GM19043 (cell line): ENCODE measurements around the gene TP53AIP1.

Source experiments
- ATAC-seq: cut with Tn5 transposase; IDR thresholded peaks from one replicate; pipeline ENCODE4 v1.9.1; 2021; ENCODE audit warnings: low read depth; ENCODE audit not compliant: unreplicated experiment

The TP53AIP1 gene

DNA sequence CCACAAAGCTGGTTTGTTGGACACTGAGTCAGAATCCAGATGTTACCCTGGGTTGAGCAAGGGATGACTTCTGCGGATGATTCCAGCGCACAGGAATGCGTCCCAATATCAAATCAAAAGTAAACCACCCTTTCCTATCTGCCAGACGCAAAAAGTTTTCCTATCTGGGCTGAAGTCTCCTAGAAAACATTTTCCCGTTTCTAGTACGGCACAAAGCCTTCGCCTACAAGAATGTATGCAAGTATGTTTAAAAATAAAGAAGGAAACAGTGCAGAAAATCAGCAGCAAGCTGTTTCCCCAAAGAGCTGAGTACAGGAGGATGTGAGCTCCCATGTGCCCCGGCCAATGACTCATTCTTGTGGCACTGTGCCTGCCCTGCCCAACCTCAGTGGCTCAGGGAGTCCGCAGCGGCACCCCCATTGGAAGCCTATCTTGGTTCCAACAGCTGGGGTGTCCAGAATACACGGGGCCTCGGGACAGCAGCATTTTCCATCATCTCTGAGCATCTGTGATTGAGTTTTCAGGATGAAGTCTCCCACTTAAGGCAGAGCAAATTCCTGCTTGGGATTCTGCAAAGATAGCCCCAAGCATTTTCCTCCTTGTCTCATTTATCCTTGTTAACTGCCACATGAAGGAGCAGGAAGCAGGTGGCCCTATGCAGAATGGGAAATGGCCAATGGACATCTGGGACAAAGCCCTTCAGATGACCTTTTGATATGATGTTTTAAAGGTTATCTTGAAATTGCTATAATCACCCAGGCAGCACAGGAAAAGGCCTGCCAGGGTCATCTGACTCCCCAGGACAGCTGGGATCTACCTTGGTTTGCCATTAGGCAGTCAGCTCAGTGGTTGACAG is 34.1 kb downstream of the TP53AIP1 start:
- ATAC-seq = no peak

DNA sequence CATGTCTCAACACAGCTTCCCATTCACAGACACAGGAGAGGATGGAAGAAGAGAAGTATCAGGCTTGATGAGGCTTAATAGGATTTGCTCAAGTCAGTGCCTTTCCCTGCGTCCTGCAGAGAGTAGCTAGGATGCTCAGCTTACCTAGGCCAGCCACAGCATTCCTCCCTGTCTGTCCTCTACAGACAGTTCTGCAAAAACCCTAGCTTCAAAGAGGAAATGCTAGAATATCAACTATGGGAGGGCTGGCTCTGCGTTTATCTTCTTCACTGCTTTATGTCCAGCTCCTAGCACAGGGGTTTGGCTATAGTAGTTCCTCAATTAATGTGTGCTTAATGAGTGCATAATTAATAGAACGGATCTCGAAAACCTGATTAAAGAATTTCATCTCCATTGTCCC is 35.1 kb downstream of the TP53AIP1 start:
- ATAC-seq = no peak

DNA sequence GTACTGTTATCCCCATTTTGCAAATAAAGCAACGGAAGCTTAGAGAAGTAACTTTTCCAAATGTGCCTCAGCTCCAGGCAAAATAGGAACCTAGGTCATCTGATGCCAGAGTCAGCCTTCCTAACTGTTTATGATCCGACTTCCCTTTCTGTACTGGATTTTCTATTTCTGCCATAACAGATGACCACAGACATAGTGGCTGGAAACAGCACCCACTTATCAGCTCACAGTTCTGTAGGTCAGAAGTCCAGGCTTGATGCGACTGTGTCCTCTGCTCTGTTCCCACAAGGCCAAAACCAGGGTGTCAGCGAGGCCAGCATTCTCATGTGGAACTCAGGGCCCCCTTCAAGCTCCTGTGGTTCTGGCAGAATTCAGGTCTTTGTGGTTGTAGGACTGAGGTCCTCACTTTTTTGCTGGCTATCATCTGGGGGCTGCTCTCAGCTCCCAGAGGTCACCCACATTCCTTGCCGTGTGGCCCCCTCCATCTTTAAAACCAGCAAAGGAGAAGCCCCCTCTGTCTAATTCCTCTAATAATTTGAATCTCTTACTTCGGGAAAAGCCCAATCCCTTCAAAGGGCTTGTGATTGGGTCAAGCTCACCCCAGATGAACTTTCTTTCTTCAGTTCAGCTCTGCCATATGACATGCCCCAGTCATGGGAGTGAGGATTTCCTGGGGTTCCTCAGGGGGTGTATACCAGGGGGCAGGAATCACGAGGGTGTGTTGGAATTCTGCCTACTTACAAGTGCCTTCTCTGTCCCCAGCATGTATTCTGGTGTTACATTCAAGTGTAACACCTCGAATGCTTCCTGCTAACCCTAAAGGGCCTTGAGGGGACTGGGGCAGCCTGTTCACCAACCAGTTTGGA is 36.3 kb downstream of the TP53AIP1 start:
- ATAC-seq = no peak

DNA sequence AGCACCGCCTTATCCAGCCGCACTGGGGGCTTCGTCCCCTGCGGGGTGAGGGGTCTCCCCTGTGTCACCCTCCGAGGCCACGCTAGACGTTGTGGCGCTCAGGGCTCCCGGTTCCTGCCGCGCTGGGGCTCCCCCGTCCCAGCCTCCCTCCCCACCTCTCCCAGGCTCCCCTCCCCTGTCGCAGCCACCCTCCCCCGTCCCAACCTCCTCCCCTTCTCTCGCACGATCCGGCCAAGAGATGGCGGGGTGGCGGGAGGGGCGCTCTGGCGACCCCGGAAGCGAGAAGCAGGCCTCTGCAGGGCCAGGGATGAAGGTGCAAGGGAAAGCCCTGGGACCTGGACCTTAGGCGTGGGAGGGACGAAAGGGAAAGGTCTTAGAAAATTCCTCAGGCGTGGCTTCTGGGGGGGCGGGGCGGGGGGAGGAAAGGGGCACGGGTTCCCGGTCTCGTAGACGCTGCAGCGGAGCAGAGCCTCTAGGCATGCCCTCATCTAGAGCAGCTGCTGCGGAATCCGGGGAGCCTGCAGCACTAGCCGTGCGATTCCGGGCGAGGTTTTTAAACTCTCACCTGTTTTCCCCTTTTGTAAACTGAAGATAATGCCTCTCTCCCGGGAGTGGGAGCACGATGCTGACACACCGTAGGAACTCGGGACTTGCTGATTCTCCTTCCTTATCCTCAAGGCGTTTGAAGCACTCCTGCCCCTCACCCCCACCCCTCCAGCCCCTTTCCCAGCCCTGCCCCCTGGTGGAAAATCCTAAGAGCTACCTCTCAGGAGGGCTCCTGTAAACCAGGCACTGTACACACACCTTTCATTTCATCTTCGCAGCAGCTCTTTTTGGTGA is 37.1 kb downstream of the TP53AIP1 start:
- ATAC-seq = peak; percentile 49

DNA sequence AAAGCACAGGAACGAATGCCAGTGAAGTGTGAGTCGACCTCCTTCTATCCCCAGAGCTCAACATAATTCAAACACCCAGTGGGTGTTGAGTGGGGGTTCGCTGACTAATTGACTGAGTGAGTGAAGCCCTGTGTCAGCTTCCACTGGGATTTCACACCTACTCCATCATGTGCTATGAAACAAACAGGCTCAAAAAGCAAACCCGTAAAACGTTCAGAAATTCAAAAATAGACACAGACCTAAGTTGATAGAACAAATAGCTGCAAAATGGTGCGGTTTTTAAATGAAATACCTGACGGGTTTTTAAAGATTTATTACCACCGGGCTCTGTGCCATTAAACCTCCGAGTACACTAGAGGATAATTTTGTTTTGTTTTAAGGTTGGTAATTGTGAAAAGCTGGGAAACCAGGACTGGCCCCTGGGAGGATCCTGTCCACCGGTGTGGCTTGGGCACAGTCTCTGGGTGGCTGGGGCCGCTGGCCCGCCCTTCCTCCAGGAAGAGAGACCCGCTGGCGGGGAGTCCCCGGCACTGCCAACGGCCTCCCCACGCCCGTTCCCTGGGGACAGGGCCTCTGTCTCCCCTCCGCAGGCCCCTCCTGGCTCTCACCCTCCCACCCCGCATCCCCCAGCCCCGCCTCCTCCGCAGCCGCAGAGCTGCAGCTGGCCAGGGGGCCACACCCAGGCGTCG is 37.9 kb downstream of the TP53AIP1 start:
- peak; percentile 43 for ATAC-seq

DNA sequence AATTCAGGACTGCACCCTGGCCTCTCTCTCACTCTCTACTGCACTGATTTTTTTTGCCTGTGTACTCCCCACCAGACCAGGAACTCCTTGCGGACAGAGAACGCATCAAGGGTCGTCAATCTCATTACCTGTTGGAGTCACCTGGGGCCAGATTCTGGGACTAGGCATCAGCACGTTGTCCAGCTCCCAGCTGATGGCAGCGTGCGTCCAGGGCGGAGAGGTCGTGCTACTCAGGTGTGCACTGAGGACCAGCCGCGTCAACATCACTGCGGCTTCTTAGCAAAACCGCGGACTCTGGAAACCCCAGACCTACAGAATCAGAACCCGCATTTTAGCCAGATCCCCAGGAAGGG is 38.4 kb downstream of the TP53AIP1 start:
- ATAC-seq = no peak

DNA sequence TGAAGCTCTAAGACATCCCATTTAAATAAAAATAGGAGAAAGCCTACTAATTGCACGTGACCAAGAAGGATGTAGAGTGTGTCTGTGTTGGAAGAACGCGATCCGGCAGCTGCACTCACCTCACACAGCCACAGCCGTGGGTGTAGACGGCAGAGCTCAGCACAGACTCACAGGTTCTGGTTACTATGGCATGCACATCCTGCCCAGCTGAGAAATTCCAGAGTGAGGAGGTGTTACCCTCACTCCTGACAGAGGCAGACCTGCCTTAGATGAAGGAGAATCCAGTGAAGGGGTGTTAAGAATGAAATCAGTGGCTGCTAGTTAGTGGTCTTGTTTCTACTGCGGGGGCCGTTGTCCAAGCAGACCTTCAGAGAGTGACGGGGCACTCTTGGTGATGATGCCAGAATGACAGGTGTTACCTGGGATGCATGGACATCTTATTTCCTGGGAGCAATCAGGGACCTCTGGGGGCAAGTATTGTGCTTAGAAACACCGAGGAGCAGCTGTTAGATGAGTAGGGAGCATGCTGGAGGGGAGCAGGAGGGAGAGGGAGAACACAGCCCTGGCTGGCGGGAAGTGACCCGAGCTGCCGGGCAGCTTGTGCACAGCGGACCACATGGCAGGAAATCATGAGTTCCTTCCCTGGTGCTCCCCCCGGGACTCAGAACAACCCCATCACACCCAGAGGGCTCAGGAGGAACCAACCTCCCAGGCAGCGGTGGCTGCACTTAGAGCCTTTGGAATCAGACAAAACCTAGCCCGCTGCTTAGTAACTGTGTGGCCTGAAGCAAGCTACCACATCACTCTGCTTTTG is 39.2 kb downstream of the TP53AIP1 start:
- no peak for ATAC-seq

DNA sequence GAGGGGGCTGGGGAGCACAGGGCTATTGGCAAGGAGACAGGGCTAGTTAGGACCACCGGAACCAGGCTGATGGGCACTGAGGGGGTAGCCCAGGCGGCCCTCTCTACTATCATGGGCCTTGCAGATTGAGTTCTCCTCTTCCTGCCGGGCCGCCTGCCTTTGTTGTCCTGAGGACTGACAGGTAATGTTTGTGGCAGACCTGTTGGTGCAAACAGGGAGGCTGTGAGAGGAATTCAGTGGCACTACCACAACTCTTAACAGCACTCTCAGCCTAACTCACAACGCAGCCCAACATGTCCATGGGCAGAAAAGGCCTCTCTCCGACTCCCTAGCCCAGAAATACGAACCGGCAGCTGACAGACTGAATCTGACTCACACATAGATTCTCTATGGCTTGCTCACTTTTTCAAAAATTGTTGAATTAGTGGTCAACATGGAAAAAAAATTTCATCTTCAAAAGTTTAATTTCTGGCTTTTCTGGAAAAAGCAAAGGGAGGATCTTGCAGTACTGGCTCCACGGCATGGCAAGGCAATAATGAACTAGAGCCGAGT is 40.1 kb downstream of the TP53AIP1 start:
- no peak for ATAC-seq

DNA sequence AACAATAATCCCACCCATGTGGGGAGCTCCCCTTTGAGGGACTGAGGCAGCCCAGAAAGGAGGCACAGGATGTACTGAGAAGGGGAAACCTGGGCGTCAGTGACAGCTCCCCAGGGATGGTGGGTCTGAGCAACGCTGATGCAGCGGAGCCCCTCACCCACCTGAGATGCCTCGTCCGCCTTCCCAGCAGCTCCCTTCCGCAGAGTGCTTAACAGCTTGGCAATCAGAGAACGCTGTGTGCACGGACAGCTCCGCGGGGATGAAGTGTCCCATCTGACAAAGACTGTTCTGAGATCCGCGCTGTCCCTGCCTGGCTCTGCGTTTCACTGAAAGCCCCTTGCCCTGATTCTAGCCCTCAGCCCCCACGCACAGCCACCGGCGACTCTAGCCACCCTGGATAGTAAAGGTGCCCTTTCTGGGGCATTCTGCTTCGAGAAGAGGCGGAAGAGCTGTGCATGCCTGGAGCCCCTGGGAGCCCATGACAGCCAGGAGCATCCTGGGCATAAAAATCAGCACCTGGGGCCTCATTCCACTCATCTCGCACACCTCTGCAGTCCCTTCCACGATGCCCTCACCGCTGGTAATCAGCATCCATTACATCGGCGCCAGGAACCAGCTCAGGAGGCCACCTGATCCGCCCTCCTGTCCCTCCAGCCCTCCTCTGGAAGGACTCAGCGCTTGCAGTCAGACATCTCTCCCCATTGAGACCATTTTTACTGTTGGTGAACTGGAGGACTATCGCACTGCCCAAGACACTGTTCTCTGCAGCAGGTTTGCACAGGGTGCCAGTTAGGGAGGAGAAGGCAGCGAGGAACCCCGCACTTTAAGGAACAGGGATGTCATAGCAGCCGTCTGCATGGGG is 40.8 kb downstream of the TP53AIP1 start:
- ATAC-seq = no peak

DNA sequence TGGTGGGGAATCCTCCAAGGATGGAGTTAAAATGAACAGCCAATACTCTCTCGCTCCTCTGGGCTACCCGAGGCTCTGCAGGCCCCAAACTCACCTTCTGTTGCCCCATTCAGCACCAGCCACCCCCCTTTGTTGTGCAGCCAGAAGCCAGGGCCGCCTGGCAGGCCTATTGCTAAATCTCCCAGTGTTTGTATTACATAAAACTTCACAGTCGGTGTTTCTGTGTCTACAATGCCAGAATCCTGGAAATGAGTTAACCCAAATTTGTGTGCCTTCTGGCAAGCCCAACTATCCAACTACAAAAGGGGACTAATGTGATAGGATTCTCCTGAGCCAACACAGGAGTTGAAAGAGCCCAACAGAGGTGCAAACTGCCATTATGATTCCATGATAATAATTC is 42.2 kb downstream of the TP53AIP1 start:
- ATAC-seq = no peak

DNA sequence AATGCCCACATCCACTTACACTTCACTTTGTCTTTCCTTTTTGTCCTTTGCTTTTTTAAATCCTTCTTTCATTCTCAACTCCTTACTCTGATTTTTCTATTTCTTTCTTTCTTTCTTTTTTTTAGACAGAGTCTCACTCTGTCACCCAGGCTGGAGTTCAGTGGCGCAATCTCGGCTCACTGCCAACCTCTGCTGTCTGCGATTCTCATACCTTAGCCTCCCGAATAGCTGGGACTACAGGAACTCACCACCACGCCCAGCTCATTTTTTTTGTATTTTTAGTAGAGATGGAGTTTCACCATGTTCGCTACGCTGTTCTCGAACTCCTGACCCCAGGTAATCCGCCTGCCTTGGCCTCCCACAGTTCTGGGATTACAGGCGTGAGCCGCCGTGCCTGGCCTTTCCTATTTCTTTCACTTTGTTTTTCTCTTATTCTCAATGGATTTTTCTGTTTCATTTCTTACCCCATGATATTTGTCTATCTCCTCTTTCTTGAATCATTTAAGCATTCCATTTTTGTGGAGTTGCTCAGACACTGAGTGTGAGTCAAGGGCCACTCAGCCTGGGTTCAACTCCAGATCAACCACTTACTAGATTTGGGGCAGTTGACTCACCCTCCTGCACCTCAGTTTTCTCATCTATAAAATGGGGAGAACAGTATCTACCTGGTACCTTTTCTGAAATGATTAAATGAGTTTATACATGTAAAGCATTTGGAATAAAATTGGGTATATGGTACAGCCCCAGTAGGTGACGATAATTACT is 43.9 kb downstream of the TP53AIP1 start:
- ATAC-seq = no peak

DNA sequence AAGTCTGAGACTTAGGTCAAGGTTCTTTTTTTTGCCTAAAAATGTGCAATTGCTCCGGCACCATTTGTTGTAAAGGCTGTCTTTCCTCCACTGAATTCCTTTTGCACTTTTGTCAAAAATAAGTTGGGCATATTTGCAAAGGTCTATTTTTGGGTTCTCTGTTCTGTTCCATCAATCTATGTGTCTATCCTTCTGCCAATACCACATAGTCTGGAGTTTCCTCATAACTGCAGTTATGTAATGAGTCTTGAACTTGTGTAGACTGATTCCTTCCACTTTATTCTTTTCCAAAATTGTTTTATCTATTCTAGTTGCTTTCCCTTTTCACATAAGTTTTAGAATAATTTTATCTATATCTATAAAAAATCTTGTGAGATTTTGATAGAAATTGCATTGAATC is 44.8 kb downstream of the TP53AIP1 start:
- no peak for ATAC-seq

DNA sequence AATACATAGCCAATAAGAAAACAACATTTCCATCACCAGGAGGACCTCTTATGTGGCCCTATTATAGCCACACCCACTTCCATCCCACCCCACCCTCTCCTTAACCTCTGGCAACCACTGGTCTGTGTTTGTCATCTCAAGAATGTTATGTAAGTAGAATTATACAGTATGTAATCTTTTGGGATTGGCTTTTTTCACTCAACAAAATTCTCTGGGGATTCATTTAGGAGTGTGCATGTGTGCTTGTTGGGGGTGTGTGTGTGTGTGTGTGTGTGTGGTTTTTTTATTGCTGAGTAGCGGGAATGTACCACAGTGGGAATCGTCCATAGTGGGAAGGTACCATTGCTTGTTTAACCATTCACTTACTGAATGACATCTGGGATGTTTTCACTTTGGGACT is 46.3 kb downstream of the TP53AIP1 start:
- no peak for ATAC-seq

DNA sequence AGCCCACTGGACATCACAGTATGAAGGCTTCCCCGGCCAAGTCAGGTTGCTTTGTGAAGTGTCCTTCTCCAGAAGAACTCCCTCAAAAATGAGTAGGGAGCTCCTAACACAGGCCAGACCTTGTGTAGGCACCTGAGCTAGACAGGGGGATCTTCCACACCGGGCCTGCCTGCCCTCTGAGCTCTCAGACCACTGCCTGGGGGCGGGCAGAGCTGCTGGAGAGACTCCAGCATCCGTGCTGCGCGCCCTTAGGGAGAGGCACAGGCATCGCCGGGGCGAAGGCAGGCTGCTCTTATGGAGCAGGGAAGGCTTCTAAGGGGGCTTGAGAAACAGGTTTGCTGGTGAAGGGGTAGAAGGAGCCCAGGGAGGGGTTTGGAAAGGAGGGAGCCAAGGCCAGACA is 47.1 kb downstream of the TP53AIP1 start:
- no peak for ATAC-seq

DNA sequence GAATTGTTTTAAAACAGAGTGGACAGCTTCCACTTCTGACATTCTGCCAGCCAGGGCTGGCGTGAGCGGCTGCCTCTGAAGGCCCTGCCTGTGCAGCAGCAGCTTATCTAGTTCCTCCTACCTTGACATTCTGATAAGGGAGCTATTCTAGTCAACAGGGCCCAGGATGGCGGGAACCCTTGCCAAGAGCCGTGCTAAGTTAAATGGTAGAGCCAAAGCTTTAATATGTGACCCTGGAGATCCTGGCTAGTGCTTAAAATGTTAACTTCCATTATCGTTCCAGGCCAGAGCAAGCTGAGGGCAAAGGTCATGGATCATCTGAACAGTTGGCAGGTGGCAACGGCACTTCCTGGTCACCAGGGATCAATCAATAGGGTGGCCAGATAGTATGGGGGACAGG is 48.0 kb downstream of the TP53AIP1 start:
- no peak for ATAC-seq

DNA sequence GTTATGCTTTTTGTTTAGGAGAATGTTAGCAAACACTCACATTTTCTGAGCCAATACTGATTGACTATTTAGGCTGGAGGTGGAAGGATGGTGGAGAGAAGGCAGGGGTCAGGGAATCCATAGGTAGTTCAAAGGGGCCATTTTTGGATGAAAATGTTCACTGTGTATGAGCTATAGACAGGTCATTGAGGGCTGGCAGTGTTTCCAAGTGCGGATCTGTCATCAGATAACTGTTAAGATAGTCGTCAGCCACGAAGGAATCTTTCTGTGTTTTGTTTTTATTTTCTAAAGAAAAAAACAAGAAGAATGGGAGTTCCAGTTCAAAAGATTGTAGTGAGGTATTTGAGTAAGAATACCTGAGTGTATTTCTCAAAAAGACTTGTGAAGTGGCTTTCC is 48.4 kb downstream of the TP53AIP1 start:
- ATAC-seq = no peak

DNA sequence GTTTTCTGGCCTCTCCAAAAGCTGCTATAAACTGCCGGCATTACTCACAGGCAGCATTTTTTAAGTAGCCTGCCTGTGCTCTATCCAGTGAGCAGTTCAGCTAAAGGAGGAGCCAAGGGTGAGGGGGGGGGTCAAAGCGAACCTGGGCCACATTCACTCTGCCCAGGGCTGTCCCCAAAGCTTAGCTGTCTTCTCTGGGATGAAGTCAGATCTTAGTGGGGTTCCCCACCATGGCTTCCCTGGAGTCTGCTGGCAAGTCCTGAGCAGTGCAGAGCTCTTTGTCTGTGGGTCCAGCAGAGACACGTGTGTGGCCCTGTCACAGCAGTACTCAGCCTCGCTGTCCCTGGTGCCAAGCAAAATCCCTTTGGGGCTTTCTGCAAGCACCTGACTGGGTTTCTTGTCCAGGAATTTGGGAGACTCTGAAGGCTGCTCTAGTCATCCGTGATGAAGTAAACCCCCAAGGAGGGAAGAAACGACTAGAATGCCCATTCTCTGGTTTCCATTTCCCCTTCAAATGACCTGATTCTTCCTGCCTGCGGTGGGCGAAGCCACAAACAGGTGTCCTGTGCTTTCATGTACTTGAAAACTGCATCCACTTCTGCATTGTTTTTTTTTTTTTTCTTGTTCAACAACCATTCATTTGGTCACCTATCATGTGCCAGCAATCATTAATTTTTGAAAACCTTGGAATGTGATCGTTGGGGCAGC is 48.9 kb downstream of the TP53AIP1 start:
- peak; percentile 82 for ATAC-seq
